Smooth muscle cell (in vitro differentiated cells): ENCODE data around the gene SLC35F3. TPM values are rescaled to one million over a fixed set of nuclear protein-coding genes. Genes with fewer than 3 reads are reported as not detected.

Experiments
- DNase-seq: peaks from one replicate; lab custom pipeline; 2025; ENCODE audit not compliant: unreplicated experiment; lab: John Stamatoyannopoulos, UW
- H2AFZ ChIP-seq: fragments of 200-600 bp; sonication (generic); 2 replicates; pipeline ENCODE4 v1.6.0; 2016; ENCODE audit warnings: antibody characterized with exemption, low read depth, mild to moderate bottlenecking
- H3F3A ChIP-seq: fragments of 200-600 bp; sonication (generic); 2 replicates; pipeline ENCODE4 v1.6.0; 2017; ENCODE audit warnings: antibody characterized with exemption, low read depth
- H3K27ac ChIP-seq: fragments of 200-600 bp; sonication (generic); 2 replicates; pipeline ENCODE4 v1.5.1; 2016; ENCODE audit warnings: low read depth, mild to moderate bottlenecking
- H3K27me3 ChIP-seq: fragments of 200-600 bp; sonication (generic); 2 replicates; pipeline ENCODE4 v1.6.1; 2016; ENCODE audit warnings: low read depth, mild to moderate bottlenecking
- H3K36me3 ChIP-seq: fragments of 200-600 bp; sonication (generic); 2 replicates; pipeline ENCODE4 v1.5.1; 2016; ENCODE audit warnings: low read depth
- H3K4me1 ChIP-seq: fragments of 200-600 bp; sonication (generic); 2 replicates; pipeline ENCODE4 v1.5.1; 2016; ENCODE audit warnings: low read depth
- H3K4me2 ChIP-seq: fragments of 200-600 bp; sonication (generic); 2 replicates; pipeline ENCODE4 v1.6.0; 2016; ENCODE audit warnings: mild to moderate bottlenecking
- H3K4me3 ChIP-seq: fragments of 200-600 bp; sonication (generic); 2 replicates; pipeline ENCODE4 v1.5.1; 2016; ENCODE audit warnings: mild to moderate bottlenecking
- H3K79me2 ChIP-seq: fragments of 200-600 bp; sonication (generic); 2 replicates; pipeline ENCODE4 v1.6.0; 2016; ENCODE audit warnings: low read depth, mild to moderate bottlenecking
- H3K9ac ChIP-seq: fragments of 200-600 bp; sonication (generic); 2 replicates; pipeline ENCODE4 v1.6.0; 2016; ENCODE audit warnings: low read depth
- H3K9me3 ChIP-seq: fragments of 200-600 bp; sonication (generic); replicated peaks from 2 replicates; pipeline ENCODE4 v1.5.1; 2016; ENCODE audit warnings: low read depth
- H4K20me1 ChIP-seq: fragments of 200-600 bp; sonication (generic); 2 replicates; pipeline ENCODE4 v1.6.0; 2016; ENCODE audit warnings: low read depth
- WGBS: methylation state at CpG from one replicate; pipeline ENCODE4 v1.1.7; 2016; ENCODE audit warnings: low lambda C conversion rate; 5-methylcytosine and 5-hydroxymethylcytosine counted together
- polyA plus RNA-seq: library from polyadenylated mRNA; unstranded; fragments of >200 nt; fragmentation: Nextera tagmentation; extraction: Ambion mirVana; gene quantifications from 2 replicates; pipeline ENCODE4 v1.2.1, GENCODE V29; 2016
- total RNA-seq: library from RNA; depleted of rRNA; stranded (reverse); fragments of >200 nt; gene quantifications from 2 replicates; pipeline ENCODE4 v1.2.3, GENCODE V29; 2014
- TF ChIP-seq, protein P1 (sequence below): fragments of 200-600 bp; sonication (generic); IDR thresholded peaks from 2 replicates; pipeline ENCODE4 v1.5.1; 2017; ENCODE audit warnings: borderline replicate concordance, mild to moderate bottlenecking, antibody characterized with exemption; ENCODE audit not compliant: insufficient read depth, poor library complexity, severe bottlenecking

Gene SLC35F3
- total and polyA plus RNA-seq, 2 experiments from 2014 or later = 0.31 to 0.66 TPM

DNA sequence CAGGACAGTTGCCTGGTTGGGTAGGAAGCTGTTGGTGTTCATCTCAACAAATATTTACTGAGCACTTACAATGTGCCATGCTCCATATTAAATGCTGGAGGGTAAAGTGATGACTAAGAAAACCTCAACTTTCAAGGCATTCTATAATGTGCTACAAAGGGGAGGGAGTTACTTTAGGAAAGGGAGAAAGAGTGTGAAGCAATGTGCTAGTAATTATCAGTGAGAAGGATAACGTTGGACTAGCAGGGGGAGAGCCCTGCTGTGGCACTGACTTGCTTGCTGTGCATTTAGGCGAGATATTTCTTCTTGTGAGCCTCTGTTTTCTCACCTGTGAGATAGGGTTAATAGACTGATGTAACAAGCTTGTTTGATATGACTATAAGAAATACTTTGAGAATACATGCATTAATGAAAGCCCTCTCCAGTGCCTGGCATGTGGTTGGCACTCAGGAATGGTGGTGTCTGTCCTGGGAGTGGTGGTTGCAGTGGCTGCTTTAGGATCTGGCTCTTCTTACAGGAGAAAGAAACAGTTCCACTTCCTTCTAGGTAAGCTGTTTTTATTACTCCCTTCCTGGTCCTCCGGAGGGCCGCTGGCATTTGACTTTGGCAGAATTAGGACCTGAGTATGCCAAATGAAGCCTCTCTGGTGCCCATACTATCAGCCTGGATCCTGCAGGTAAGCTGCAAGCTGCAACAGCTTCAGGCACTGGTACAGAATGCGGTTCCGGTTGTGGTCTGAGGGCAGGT, 357.7 kb downstream of the SLC35F3 start:
- Histone ChIP-seq H4K20me1 (no peaks in the 10 kb centered on the region), H3K4me3 (no peak overlapping the region), H3K4me1 (no peaks in the 10 kb centered on the region), H3K4me2 (no peak overlapping the region), H3K27ac (no peak overlapping the region), H2AFZ (no peak overlapping the region), H3K9me3 (no peaks in the 10 kb centered on the region), H3K27me3 (no peaks in the 10 kb centered on the region), H3K36me3 (no peaks in the 10 kb centered on the region), H3K9ac (no peak overlapping the region), H3K79me2 (no peaks in the 10 kb centered on the region), H3F3A (no peaks in the 10 kb centered on the region)
- no peak for DNase-seq
- 86% methylated on average over 6 of the region's 6 CpGs for WGBS
- TF ChIP-seq, protein P1, sequence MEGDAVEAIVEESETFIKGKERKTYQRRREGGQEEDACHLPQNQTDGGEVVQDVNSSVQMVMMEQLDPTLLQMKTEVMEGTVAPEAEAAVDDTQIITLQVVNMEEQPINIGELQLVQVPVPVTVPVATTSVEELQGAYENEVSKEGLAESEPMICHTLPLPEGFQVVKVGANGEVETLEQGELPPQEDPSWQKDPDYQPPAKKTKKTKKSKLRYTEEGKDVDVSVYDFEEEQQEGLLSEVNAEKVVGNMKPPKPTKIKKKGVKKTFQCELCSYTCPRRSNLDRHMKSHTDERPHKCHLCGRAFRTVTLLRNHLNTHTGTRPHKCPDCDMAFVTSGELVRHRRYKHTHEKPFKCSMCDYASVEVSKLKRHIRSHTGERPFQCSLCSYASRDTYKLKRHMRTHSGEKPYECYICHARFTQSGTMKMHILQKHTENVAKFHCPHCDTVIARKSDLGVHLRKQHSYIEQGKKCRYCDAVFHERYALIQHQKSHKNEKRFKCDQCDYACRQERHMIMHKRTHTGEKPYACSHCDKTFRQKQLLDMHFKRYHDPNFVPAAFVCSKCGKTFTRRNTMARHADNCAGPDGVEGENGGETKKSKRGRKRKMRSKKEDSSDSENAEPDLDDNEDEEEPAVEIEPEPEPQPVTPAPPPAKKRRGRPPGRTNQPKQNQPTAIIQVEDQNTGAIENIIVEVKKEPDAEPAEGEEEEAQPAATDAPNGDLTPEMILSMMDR = no peak

DNA sequence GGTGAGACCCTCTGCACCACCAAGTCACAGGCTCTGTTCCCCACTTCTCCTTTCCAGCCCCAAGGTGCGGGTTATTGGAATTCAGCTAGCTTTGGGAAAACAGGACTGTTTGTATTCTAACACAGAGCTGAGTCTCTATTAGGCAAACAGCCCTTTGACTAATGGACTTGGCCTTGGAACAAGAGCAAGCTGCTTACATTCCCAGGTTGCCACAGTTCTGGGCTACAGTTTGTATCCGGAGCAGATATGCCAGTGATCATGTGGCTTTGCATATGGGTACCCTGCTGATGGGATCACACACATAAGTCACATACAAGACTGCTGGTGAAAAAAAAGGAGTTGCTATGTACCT, 358.3 kb downstream of the SLC35F3 start:
- H3K4me3 ChIP-seq = no peak overlapping the region
- WGBS = 76% methylated on average over 2 of the region's 2 CpGs

DNA sequence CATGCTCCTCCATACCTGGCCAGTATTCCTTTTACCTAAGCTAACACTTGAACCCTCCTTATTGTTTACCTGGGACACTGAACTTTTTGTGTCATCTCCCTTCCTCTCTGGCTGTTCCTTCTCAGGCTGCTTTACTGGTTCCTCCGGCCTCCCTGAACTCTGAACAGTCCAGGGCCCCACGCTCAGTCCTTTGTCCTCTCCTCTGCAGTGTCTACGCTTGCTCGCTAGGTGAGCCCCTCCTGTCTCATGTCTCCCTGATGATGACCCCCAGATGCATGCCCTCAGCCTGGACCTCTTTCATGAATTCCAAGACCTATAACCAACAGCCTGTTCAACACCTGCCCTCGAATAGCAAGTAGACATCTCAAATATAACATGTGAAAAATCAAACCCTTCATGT, 360.4 kb downstream of the SLC35F3 start:
- Histone ChIP-seq H3K36me3 (no peaks in the 10 kb centered on the region), H3K4me1 (no peaks in the 10 kb centered on the region), H3K79me2 (no peaks in the 10 kb centered on the region), H3K27ac (no peak overlapping the region), H2AFZ (no peak overlapping the region), H3K4me2 (no peak overlapping the region), H3K9ac (no peak overlapping the region), H3K27me3 (no peaks in the 10 kb centered on the region), H3F3A (no peaks in the 10 kb centered on the region), H4K20me1 (no peaks in the 10 kb centered on the region), H3K9me3 (no peaks in the 10 kb centered on the region), H3K4me3 (no peak overlapping the region)
- TF ChIP-seq, protein P1 = no peak
- 87% methylated on average over 5 of the region's 5 CpGs for WGBS
- DNase-seq = no peak

More for the DNA sequence above, 358.3 kb downstream of the SLC35F3 start:
- Histone ChIP-seq H3K9me3 (no peaks in the 10 kb centered on the region), H3K4me2 (no peak overlapping the region), H3F3A (no peaks in the 10 kb centered on the region), H3K36me3 (no peaks in the 10 kb centered on the region), H3K27ac (no peak overlapping the region), H3K9ac (no peak overlapping the region), H4K20me1 (no peaks in the 10 kb centered on the region), H3K79me2 (no peaks in the 10 kb centered on the region), H3K27me3 (no peaks in the 10 kb centered on the region), H3K4me1 (no peaks in the 10 kb centered on the region), H2AFZ (no peak overlapping the region)
- TF ChIP-seq, protein P1 = no peak
- no peak for DNase-seq

DNA sequence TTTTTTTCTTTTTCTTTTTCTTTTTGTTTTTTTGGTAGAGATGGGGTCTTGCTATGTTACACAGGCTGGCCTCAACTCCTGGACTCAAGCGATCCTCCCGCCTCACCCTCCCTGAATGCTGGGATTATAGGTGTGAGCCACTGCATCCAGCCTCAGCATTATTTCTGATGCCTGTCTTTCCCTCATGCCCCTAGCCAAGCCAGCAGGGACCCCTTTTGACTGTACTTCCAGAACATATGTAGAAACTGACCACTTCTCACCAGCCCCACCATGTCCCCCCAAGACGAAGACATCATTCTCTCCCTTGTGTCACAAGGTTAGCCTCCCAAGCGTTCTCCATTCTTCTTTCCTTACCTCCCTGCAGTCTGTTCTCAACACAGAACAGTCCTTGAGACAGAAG, 360.8 kb downstream of the SLC35F3 start:
- H3K9ac ChIP-seq = no peak overlapping the region
- no peak overlapping the region for H3K27ac ChIP-seq
- no peaks in the 10 kb centered on the region for H3F3A ChIP-seq
- 92% methylated on average over 4 of the region's 4 CpGs for WGBS
- H3K9me3 ChIP-seq = no peaks in the 10 kb centered on the region
- no peak overlapping the region for H3K4me3 ChIP-seq
- H3K27me3 ChIP-seq = no peaks in the 10 kb centered on the region
- no peaks in the 10 kb centered on the region for H4K20me1 ChIP-seq
- no peaks in the 10 kb centered on the region for H3K36me3 ChIP-seq
- no peak for DNase-seq
- H2AFZ ChIP-seq = no peak overlapping the region
- no peaks in the 10 kb centered on the region for H3K4me1 ChIP-seq
- no peaks in the 10 kb centered on the region for H3K79me2 ChIP-seq
- TF ChIP-seq, protein P1 = no peak
- H3K4me2 ChIP-seq = no peak overlapping the region
